GM18873 (cell line): ENCODE data around the gene ZFYVE28.

Experiments used
- ATAC-seq: cut with Tn5 transposase; IDR thresholded peaks from one replicate; pipeline ENCODE4 v1.9.1; 2021; ENCODE audit warnings: mild to moderate bottlenecking, moderate library complexity, moderate number of reproducible peaks; ENCODE audit not compliant: unreplicated experiment, low FRiP score

Gene ZFYVE28

DNA sequence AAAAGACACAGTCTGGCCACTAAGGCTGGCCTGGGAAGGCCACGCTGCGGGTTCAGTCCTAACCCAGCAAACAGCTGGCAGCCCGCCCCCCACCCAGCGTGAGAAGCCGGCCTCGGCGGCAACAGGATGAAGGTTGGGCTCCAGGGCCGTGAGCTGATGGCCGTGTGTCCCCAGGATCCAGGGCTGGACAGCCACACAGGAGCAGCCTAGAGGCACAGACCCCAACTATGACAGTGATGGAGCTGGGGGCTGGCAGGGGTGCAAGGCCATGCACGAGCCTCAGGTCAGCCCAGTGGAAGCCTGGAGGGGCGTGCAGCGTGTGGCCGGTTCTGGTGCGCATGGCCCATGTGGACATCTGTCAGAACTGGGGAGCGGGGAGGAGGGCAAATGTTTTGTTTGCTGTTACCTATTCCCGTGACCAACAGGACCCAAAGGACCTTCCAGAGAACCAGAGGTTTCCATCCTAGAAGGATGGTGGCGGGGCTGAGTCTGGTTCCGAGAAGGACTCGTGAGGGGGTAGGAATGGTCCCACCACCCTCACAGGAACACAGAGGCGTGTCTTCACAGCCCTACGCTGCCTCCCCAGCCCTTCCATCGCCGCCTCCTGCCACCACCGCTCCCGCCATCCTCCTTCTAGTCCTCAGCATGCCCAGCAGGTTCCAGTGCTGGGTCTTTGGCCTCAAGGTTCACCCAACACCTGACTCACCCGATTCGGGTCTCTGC, 46.5 kb downstream of the ZFYVE28 start:
- no peak for ATAC-seq

DNA sequence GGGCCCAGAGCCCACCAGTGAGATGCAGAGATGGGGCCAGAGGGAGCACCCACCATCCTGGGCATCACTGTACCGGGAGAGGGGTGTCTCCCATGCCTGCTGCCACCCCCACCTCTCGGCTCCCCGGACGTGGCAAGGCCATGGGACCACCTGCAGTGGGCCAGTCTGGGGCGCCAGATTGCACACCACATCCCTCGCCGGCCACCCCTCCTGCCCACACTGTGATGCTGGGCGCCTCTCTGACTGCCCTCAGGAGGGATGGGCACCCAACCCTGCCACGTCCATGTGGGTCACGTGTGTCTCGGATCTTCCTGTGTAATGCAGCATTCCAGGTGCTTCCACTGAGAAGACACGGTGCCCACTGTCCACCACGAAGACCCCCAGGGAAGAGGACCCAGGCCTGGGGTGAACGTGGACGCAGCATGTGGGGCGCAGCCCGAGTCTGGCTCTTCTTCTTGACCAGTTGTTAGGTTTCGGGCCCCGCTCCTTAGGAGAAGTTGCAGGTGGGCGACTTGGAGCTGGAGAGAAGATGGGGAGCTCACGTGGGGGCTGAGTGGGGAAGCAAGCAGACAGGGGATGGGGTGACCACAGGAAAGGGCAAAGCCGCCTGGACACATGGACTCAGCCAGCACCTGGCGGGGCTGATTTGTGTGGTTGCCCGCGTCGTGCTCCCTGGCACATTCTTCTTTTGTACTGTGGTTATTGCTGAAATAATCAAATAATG, 47.7 kb downstream of the ZFYVE28 start:
- no peak for ATAC-seq

DNA sequence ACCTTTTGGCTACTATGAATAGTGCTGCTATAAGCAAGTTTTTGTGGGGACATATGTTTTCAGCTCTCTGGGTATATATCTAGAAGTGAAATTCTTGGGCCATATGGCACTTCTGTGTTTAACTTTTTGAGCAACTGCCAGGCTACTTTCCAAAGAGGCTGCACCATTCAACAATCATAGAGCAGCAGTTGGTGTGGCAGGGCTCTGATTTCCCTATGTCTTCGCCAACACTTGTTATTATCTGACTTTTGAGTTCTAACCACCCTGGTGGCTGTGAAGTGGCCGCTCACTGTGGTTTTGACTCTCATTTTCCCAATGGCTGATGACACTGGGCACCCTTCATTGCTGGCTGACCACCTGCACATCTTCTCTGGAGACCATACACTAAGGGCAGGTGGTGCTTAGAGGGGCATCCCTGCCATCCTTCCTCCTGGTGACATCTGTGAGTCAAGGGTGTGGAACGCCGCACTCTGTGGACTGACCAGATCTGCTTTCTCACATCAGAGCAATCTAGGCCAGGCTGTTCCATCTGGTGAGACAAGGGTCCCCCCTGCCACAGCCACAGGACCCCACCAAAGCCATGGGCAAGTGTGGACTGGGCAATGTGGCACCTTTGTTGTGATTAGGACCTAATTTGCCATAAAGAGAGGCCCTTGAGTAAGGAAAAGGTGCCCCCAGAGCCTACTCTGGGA, 49.6 kb downstream of the ZFYVE28 start:
- no peak for ATAC-seq

DNA sequence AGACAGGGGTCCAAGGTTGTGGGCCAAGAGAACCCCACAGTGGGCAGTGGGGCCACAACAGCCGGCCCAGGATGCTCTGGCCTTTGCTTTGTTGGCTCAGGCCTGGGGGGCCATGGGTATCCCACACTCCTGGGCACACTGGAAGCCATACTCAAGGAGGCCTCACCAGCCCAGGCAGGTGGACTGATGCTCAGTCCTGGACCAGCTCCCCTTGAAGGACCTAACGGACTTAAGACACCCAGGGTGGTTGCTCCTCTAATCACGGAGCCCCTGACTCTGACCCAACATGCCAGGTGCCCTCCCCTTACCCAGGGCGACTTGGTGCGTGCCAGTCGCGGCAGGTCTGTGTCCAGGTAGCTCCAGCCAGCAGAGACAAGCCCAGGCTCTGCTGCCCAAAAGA, 50.8 kb downstream of the ZFYVE28 start:
- no peak for ATAC-seq

DNA sequence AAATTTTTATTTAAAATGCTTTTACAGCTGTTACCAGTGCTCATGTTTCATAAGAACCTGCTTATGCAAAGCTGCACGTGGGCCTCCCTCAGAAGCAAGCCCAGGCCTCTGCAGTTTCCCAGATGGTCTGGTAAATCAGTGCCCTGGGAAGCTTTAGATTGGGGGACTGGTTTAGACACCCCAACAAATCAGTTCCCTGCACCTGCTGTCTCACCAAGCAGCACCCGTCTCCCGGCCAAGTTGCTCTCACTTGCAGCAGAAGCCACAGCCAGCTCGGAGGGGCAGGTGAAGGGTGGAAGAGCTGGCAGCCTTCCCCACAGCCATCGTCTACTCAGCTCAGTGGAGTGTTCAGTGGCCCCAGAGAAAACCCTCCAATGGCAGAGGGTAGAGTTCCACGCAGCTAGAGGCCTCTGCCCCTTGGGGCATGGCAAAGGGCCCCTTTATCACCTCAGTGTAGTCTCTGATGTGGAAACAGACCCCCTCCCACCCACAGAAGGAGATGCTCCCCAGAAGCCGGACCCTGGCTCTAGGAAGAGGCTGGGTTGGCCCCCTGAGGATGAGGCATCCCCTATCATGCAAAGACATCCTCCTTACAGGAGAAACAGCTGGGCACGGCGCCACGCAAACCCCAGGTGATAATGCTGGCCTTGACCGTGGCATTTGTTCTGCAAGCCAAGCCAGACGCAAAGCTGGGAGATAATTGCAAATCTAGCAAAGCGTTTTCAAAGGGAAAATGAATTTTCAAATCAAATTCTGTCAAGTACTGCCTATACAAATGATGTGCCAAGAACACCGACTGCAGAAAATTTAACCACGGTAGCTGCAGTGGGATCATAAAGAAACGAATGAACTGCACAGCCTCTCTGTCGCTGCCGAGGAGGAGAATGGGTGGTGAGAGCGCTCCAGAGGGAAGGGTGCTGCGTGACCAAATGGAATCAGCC, 51.9 kb downstream of the ZFYVE28 start:
- no peak for ATAC-seq

DNA sequence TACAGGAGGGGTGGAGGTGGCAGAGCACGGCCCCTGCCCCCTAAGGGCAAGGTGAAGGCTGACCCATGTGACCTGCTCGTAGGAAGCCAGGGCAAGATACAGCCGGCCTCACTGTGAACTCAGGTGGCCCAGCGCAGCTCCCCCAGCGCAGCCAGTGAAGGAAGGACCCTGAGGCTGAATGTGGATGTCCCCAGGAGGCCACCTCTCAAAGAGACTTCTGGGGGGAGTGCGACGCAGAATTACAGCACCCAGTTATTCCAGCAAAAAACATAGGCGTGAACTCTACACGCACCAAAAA, 52.6 kb downstream of the ZFYVE28 start:
- ATAC-seq: no peak

DNA sequence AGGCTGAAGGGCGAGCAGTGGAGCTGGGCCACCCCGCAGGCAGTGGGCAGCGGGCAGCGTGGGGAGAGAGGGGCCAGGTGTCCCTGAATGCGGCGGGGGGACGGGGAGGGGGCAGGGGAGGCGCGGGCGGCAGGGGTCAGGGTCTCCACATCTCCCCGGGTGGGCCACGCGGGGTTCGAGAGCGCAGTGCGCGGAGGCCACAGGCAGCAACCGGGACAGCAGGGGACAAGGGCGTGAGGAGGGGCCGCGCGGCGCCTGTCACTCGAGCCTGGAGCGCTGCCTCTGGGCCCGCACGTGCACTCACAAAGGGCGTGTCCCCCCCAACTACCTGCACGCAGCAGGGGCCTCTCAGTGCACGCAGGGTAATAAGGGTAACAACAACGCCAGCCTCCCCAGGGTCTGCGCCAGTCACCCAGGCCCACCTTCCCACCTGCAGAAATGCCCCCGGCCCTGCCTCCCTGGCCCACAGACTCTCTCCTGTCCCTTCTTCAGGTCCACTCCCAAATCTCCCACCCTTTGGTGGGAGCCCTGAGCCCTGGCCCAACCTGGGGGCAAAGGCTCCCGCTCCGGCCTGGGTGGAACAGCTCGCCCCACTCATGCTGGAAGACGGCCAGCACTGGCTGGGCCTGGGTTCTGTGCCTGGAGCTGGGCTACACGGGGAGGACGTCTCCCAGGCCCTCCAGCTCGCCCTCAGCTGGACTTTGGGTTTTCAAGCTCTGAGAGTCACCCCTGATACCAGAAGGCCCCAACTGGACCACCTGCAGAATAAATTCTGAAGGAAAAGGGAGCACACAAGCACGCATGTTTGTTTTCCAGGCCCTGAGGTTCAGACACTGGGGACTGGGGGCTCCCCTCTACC, 53.2 kb downstream of the ZFYVE28 start:
- ATAC-seq: no peak

DNA sequence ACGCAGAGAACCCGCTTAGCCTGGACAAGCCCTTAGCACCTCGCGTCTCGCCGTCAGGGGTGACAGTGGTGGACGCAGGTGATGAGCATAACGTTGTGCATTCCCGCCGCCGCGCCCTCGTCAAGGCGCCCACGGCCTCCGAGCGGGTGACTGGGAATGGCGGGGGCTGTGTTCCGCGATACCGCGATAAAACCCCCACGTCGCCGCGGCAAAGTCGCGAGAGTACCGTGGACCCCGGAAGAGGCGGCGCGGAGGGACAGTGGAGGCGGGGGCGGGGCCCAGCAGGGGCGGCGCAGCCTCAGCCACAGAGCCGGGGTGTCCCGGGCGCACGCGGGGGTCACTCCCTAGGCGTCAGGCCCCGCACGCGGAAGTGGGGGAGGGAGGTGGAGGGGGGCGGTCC, 53.8 kb downstream of the ZFYVE28 start:
- no peak for ATAC-seq

DNA sequence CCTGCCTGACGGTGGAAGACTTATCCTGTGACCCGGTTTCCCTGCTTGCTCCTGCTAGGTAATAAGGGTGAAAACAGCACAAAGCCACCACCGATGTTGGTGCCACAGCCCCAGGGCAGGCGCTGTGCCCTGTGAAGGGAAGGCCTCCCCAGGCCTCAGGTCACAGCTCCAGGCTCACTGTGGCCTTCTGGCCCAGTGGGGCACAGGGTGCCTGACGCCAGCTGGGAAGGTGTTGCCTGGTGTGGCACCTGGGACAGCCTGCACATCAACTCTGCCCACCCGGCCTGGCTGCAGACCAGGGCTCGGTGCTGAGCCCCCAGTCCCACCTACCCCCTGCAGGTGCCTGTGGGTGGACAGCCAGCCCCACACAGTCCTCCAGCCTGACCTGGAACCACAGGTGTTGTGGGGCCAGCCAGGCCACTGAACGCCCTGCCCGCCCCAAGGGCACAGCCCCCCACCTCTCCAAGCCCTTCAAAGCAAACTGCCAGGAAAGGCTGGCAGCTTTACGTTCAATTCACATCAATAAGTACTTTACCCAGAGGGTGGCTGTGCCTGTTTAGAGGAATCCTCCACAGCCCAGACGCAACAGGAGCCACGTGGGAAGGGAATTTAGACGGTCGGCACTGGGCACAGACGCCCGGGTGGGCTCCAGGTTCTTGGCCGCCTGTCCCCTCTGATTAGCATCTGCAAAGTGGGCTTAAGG, 54.3 kb downstream of the ZFYVE28 start:
- no peak for ATAC-seq

DNA sequence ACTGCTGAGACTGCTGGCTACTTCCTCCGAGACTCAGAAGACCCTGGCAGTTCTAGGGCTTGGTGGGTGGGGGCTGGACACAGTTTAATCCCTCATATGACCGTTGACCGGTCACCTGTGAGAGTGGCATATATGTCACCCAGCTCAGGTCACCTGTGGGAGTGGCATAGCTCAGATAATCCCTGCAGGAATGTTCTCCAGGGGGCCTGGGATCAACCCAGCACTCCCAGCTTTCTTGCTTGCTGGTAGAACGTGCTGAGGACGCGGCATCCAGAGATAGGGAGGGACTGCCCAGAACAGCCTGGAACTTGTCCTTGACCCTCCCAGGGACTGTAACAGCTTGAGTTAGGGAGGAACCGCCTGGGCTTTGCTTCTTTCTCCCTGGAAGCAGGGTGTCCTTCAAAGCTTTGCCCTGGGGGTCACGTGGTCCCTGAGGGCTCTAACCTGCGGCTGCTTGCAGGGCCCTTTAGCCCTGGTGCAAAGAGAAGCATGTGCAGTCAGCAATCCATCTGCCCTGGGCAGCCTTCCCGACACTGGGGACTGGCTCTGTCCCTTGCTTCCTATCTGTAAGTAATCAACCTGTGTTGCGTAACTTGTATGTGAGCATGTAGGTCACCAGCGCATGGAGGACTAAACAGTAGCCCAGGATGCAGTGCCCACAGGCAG, 55.3 kb downstream of the ZFYVE28 start:
- ATAC-seq: no peak

DNA sequence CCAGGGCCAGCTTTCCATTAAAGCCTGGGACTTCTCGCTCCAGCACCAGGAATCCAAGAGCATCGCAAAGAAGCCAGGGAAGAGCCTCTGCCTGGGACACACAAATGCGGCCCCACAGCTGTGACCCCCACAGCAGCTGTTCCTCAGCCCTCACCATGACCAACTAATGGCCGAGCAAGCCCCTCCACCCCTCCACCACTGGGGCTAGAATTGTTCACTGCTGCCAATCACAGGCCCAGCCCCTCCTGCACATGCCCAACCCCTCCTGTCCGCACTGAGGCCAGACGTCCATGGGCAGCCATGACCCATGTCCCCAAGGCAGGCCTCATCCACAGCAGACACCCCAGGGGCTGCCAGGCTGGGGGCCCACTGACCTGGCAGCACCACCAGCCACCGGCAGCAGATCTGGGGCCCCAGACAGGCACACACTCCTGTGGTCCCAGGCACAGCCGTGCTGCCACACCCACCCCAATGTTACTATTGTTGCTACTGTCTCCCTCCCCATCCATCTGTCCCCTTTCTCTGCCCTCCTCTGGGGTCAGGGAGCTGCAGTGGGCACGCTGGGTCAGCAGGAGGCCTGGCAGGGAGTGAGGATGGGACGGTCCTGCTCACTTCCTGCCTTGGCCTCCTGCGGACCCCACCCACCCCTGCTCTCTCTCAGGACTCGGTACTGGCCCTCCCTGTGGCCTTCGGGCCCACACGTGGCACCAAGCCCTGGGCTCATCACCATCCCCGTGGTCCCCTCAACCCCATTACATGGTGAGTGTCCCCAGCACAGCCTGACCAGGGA, 56.0 kb downstream of the ZFYVE28 start:
- ATAC-seq: no peak

DNA sequence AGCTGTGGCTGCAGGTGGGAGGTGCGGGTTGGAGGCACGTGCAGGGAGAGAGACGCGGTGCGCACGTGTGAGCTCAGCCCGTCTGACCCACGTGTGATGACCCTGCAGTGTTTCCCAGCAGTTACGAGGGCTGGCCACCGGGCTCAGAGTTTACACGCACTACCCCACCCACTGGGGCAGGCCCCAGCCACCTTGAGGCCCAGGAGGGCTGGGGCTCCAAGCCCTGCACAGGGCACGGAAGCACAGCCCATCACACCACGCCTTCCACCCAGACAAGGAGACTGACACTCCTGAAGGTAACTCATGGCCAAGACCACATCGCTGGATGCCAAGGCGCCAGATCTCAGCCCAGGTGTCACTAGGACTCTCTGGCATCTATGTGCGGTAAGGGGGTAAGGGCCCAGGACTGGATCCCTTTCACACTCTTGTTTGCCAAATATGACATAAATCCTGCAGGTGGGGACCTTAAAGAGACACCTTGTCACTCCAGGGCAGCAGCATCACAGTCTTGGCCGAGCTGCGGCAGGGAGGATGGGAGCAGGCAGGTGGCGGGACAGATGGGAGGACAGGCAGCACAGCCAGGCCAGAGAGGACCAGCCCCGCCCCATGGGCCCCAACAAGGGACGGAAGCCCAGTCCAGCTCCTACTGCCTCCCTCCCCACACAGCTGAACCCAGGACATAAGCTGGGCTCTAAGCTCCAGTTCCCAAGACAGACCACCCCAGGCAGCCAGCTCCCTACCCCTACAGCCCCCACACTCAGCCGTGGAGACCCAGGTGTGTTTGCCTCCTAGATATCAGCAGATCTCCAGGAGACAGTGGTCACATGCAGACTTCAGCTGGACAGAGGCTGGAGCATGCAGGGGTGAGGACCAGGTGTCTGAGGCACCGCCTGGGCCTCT, 56.8 kb downstream of the ZFYVE28 start:
- ATAC-seq: no peak

DNA sequence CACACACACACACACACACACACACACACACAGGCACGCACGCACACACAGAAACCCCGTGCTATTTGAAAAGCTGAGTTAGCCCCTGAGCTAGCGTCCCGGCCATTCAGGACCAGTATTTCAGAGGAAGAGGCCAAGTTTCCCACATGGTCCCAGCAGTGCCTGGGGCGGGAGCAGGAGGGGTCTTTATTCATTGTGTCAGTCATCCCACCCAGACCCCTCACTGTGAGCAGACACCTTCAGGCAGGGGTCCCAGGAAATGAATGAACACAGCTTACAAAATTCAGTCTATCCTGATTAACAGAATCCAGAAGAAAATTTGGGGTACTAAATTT, 58.1 kb downstream of the ZFYVE28 start:
- no peak for ATAC-seq

DNA sequence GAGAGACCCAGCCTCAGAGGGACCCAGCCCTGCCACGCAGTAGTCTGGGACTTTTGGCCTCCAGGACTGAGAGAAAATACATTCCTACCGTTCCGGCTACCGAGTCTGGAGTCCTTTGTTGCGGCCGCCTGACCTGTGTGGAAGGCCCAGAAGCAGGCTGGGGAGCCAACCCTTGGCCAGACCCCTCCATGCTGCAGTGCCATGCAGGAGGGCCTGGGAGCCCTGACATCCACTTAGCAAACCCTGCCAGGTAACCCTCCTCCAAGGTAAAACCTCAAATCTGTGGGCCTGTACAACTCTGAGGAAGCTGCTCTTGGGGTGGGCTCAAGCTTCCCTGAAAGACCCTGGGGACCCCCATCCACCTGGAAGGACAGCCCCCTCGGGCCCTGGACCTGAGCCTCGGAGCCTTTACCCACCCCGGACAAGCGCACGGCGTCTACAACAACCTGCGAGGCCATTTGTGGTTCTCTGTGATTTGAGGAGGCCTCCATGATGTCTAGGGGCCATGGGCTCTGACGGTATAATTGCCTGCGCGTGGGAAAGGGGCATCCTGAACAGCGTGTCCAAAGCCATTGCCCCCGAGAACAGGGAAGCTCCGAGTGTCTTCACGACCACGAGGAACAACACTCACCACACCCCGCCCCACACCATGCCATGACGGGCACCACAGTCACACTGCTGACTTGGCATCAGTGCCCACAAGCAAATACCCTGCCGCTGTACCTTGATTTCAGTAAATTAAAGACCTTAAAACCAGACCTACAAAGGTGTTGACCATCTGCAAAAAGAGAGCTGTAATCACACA, 58.7 kb downstream of the ZFYVE28 start:
- no peak for ATAC-seq

DNA sequence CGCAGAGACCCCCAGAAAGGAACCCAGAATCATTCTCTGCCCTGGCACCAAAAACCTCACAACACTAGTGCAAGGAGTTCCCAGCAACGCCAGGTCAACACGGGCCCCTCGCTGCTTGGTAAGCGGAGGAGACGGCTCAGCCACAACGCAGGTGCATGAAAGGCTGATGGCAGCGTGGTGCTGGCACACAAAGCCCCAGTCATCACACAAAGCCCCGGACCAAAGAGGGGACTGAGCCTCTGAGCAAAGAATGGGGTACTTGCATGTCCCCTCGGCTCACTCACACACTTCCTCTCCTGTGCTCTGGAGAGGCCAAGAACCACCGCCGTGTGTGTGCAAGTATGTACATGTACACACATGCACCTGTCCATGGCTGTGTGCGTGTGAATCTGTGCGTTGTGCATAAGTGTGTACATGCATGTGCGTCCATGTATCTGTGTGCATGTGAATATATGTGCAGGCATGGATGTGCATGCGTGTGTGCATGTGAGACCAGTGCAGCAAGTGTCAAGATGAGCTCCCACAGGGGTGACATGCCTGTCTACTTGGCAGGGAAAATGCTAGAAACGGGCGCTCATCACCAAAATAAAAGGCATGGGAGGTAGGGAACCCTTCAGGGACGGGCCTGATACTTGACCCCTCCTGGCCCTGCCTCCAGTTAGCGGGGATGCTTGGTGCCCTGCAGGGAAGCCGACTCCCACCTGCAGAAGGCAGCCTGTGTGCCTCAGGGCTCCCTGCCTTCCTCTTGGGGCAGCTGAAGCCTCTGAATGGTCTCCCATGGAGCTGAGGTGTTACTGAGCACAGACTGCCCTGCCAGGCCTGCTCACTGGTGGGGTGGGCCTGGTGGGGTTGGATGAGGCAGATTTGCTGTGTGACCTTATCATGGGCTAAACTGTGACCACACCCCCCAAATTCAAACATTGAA, 60.4 kb downstream of the ZFYVE28 start:
- no peak for ATAC-seq
